ENCODE measurements around the gene RPN2. TPM values are rescaled to one million over a fixed set of nuclear protein-coding genes. Genes with fewer than 3 reads are reported as not detected.

RPN2 gene
- polyA plus RNA-seq, 1 experiment: 488 TPM

GRCh38 chr20:37290158-37290810 is 111.2 kb downstream of the RPN2 start:
- Histone ChIP-seq H3K9me3 (ENCODE audit: control insufficient read depth, insufficient read depth, low read length) (peaks cover 2% of the 10 kb centered on the region; the same call in 1 of the 2 replicates), H3K27me3 (ENCODE audit: control insufficient read depth, insufficient read depth, low read length) (peaks cover 3% of the 10 kb centered on the region), H3K27ac (ENCODE audit: low read depth, low read length) (no peak overlapping the region), H3K4me3 (ENCODE audit: low read depth, low read length) (peak overlapping the region; percentile 86)
- POLR2A ChIA-PET: interaction anchor here (0.9 to 1.8 kb wide), 4 partner anchors 13 to 111 kb away, joined by 3 to 7 read pairs (median 4); partner anchors contain the start of genes MROH8 and RPN2
- no peak for DNase-seq (ENCODE audit: low read depth, low spot score)
- CTCF ChIA-PET: interaction anchor here (2.1 kb wide), 1 partner anchor 95 kb away, joined by 6 read pairs; no protein-coding TSS in a partner anchor
- TF ChIP-seq CTCF (IDR thresholded peaks at IDR 0.05; ENCODE audit: low read depth, low read length): no peak

Other genes with a start within 250 kb of the RPN2 start
- 19.4 and 25.2 TPM in 2 replicates for gene SAMHD1, start 227.6 kb upstream of the RPN2 start, polyA plus RNA-seq (2011; rRNA removed)
- gene RBL1, start 83.3 kb upstream of the RPN2 start, polyA plus RNA-seq (2011; rRNA removed): 2.8 and 4.2 TPM in 2 replicates
- 2.5 TPM in 2 replicates for gene MROH8, start 218 bp downstream of the RPN2 start, polyA plus RNA-seq (2011; rRNA removed)
- gene GHRH, start 82.5 kb downstream of the RPN2 start, polyA plus RNA-seq (2011; rRNA removed): not detected in 2 replicates
- 71.6 and 78.6 TPM in 2 replicates for gene MANBAL, start 110.3 kb downstream of the RPN2 start, polyA plus RNA-seq (2011; rRNA removed)
- gene SRC, start 166.8 kb downstream of the RPN2 start, polyA plus RNA-seq (2011; rRNA removed): 13.9 and 19.1 TPM in 2 replicates

Data from AG04450 (cell line).